HepG2 (cell line): Measurements from ENCODE around the gene RMI2. TPM values are rescaled to one million over a fixed set of nuclear protein-coding genes. Genes with fewer than 3 reads are reported as not detected.

Source experiments
- ATAC-seq: fragments of 200-7000 bp; cut with Tn5 transposase; 3 replicates; pipeline ENCODE4 v1.9.1; 2020; ENCODE audit warnings: mild to moderate bottlenecking, moderate library complexity
- BruUV-seq: library from RNA; stranded (reverse); fragments of 400-500 nt; replicated peaks from 2 replicates; lab custom pipeline; 2021; lab: Mats Ljungman, UMichigan
- CTCF ChIA-PET: fragments of 300-600 bp; formaldehyde crosslinking; extraction: SDS; loops from one replicate; lab custom pipeline; 2021; ENCODE audit warnings: low total read pairs, inconsistent platforms, low intra/inter-chr PET ratio; lab: Yijun Ruan, JAX
- POLR2A ChIA-PET: fragments of 350-600 bp; sonication (Branson Sonifier 250); formaldehyde crosslinking; loops from one replicate; lab custom pipeline; 2020; ENCODE audit warnings: antibody characterized with exemption, inconsistent platforms; lab: Yijun Ruan, JAX
- DNase-seq: peaks from one replicate; pipeline ENCODE4 v3.0.0-alpha.2; 2015; ENCODE audit warnings: low spot score
- FAIRE-seq: peaks from 3 replicates; lab custom pipeline; 2011; peaks lifted over from hg19 to GRCh38; lab: Jason Lieb, UNC
- H2AFZ ChIP-seq: one replicate; pipeline ENCODE4 v1.6.1; 2011; ENCODE audit warnings: low read length, inconsistent platforms
- H3K27ac ChIP-seq: fragments of 300-600 bp; 3 replicates; pipeline ENCODE4 v1.8.0; 2011; ENCODE audit warnings: mixed run types, mild to moderate bottlenecking, mixed read lengths, low read length, inconsistent platforms; ENCODE audit not compliant: insufficient read depth; ENCODE audit errors: extremely low read length
- H3K27me3 ChIP-seq, 2 experiments: fragments of 200-600 bp in 1 of 2; 2 replicates in 1 of 2; 3 replicates in 1 of 2; pipeline versions ENCODE4 v1.6.0 to v1.8.0; 2011; ENCODE audit warnings: low read length in 2 of 2, mild to moderate bottlenecking in 2 of 2, moderate library complexity in 2 of 2, inconsistent platforms in 1 of 2; ENCODE audit not compliant: insufficient read depth in 2 of 2, control insufficient read depth in 1 of 2
- H3K36me3 ChIP-seq, 2 experiments: fragments of 200-600 bp in 1 of 2; replicated peaks in 1 of 2; 2 replicates in 1 of 2; 3 replicates in 1 of 2; pipeline versions ENCODE4 v1.5.1 to v1.8.0; 2011; ENCODE audit warnings: low read length in 2 of 2, inconsistent platforms in 1 of 2; ENCODE audit not compliant: insufficient read depth in 2 of 2, control insufficient read depth in 1 of 2
- H3K4me1 ChIP-seq: 2 replicates; pipeline ENCODE4 v1.5.1; 2012; ENCODE audit warnings: low read length, inconsistent platforms; ENCODE audit not compliant: insufficient read depth
- H3K4me2 ChIP-seq: 2 replicates; pipeline ENCODE4 v1.6.0; 2011; ENCODE audit warnings: low read depth, low read length, inconsistent platforms
- H3K4me3 ChIP-seq, 3 experiments: fragments of 200-600 bp in 1 of 3; sonication (generic), shearing (Covaris generic) in 1 of 3; replicated peaks in 1 of 3; 2 replicates each; pipeline ENCODE4 v1.5.1; 2011 to 2016; ENCODE audit warnings: low read length in 3 of 3, inconsistent platforms in 2 of 3, low read depth in 2 of 3, mild to moderate bottlenecking in 2 of 3, control low read depth in 1 of 3, mixed read lengths in 1 of 3; ENCODE audit not compliant: insufficient read depth in 1 of 3
- H3K79me2 ChIP-seq: one replicate; pipeline ENCODE4 v1.6.1; 2011; ENCODE audit warnings: low read length, inconsistent platforms; ENCODE audit not compliant: insufficient read depth
- H3K9ac ChIP-seq: 2 replicates; pipeline ENCODE4 v1.6.0; 2011; ENCODE audit warnings: mild to moderate bottlenecking, low read depth, low read length, inconsistent platforms; ENCODE audit not compliant: insufficient read depth
- H3K9me3 ChIP-seq: 2 replicates; pipeline ENCODE4 v1.5.1; 2012; ENCODE audit warnings: mild to moderate bottlenecking, low read length
- H4K20me1 ChIP-seq: 2 replicates; pipeline ENCODE4 v1.6.0; 2011; ENCODE audit warnings: inconsistent platforms, mild to moderate bottlenecking, low read length, moderate library complexity; ENCODE audit not compliant: insufficient read depth
- FOXK1 ChIP-seq: sonication (generic); formaldehyde crosslinking; IDR thresholded peaks from 2 replicates; pipeline ENCODE4 v1.4.0; 2020; ENCODE audit warnings: low read depth, missing genetic modification reagents, borderline replicate concordance
- SRY ChIP-seq: sonication (generic); formaldehyde crosslinking; IDR thresholded peaks from 2 replicates; pipeline ENCODE4 v1.8.0; 2022; ENCODE audit warnings: mild to moderate bottlenecking, missing genetic modification reagents
- TCF12 ChIP-seq, 2 experiments: fragments of 450-650 bp in 1 of 2; sonication (generic) in 1 of 2; formaldehyde crosslinking in 1 of 2; IDR thresholded peaks; 2 replicates each; pipeline versions ENCODE4 v1.6.1 to v1.8.0; 2017 to 2022; ENCODE audit warnings: antibody characterized with exemption in 1 of 2, mild to moderate bottlenecking in 1 of 2, missing genetic modification reagents in 1 of 2, moderate library complexity in 1 of 2
- ZBTB38 ChIP-seq: sonication (generic); formaldehyde crosslinking; IDR thresholded peaks from 2 replicates; pipeline ENCODE4 v1.5.1; 2020; ENCODE audit warnings: mild to moderate bottlenecking, missing genetic modification reagents
- ZNF274 ChIP-seq: sonication (generic); formaldehyde crosslinking; IDR thresholded peaks from 2 replicates; pipeline ENCODE4 v1.5.1; 2020; ENCODE audit warnings: mild to moderate bottlenecking, missing genetic modification reagents
- WGBS: methylation state at CpG from one replicate; pipeline ENCODE4 v1.1.6; 2017; ENCODE audit warnings: low lambda C conversion rate; 5-methylcytosine and 5-hydroxymethylcytosine counted together
- in situ Hi-C: cut with HindIII; loops from 2 replicates; pipeline ENCODE4 v1.10.0; 2017; ENCODE audit warnings: low pct_unique_long_range_greater_than_20kb; ENCODE audit not compliant: extremely low pct_ligation_motif_present
- intact Hi-C: fragments of 100-400 bp; cut with micrococcal nuclease; formaldehyde crosslinking; loops from one replicate; pipeline ENCODE4 v1.10.0; 2022; ENCODE audit not compliant: unreplicated experiment
- polyA plus RNA-seq, 8 experiments: library from polyadenylated mRNA; depleted of rRNA in 3 of 8; stranded (reverse) in 7 of 8; unstranded in 1 of 8; fragments of >200 nt; fragmentation: Illumina TruSeq in 4 of 8; extraction: Trizol in 4 of 8; gene quantifications; 2 replicates each; pipeline versions ENCODE4 v1.2.1 to v1.2.3, GENCODE V29; 2011 to 2016; ENCODE audit warnings: low read depth in 4 of 8, missing spikeins in 1 of 8, mixed read lengths in 1 of 8; ENCODE audit not compliant: insufficient read depth in 1 of 8
- total RNA-seq, 5 experiments: library from RNA; depleted of rRNA; stranded (reverse); fragments of >200 nt; fragmentation: Illumina TruSeq; extraction: Trizol; gene quantifications; 2 replicates each; pipeline ENCODE4 v1.2.3, GENCODE V29; 2016; ENCODE audit warnings: low read depth in 1 of 5
- TF ChIP-seq, protein P1 (sequence below): sonication (generic); formaldehyde crosslinking; IDR thresholded peaks from 2 replicates; pipeline ENCODE4 v1.5.0; 2020; ENCODE audit warnings: mild to moderate bottlenecking, missing genetic modification reagents, borderline replicate concordance
- TF ChIP-seq, protein P2 (sequence below): sonication (generic); formaldehyde crosslinking; IDR thresholded peaks from 2 replicates; pipeline ENCODE4 v1.5.0; 2020; ENCODE audit warnings: mild to moderate bottlenecking, missing genetic modification reagents, moderate library complexity
- TF ChIP-seq, protein P3 (sequence below): sonication (generic); formaldehyde crosslinking; IDR thresholded peaks from 2 replicates; pipeline ENCODE4 v1.4.0; 2020; ENCODE audit warnings: low read depth, mild to moderate bottlenecking, missing genetic modification reagents
- TF ChIP-seq, protein P4 (sequence below): sonication (generic); formaldehyde crosslinking; IDR thresholded peaks from 2 replicates; pipeline ENCODE4 v1.5.0; 2020; ENCODE audit warnings: missing genetic modification reagents

The RMI2 gene
- total and polyA plus RNA-seq, 2 of the 13 experiments (the other 11 are each of a cell fraction or from before 2014, with no cell fraction given), result 24.5 to 55.7 TPM

DNA sequence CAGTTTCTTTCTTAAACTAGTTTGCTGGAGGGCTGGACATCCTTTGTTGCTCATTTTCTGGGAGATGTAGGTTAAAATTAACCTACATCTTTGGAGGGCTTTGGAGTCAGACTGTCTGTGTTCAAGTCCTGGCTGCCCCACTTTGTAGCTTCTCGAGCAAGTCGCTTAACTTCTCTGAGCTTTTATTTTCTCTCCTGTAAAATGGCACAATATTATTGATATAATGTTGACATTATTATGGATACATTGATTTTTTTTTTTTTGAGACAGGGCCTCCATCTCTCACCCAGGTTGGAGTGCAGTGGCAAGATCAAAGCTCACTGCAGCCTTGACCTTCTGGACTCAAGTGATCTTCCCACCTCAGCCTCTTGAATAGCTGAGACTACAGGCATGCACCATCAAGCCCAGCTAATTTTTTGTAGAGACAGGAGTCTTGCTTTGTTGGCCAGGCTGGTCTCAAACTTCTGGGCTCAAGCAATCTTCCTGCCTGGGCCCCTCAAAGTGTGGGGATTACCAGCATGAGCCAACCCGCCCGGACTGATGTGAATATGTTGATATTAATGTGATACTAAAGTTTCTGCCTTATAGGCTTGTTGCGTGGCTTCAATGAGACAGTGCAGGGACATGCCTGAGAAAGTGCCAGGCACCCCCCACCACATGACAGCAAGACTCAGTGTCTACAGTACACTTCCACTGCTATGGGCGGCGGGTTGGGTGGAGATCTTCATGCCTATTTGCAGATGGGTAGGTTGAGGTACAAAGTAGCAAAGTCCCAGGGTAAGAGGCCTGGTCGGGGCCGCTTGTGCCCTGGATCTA, 31.6 kb upstream of the RMI2 start (continued):
- peak; percentile 13; the same call in 1 of the 2 replicates for TF ChIP-seq FOXK1 (CRISPR knock-in tag)

DNA sequence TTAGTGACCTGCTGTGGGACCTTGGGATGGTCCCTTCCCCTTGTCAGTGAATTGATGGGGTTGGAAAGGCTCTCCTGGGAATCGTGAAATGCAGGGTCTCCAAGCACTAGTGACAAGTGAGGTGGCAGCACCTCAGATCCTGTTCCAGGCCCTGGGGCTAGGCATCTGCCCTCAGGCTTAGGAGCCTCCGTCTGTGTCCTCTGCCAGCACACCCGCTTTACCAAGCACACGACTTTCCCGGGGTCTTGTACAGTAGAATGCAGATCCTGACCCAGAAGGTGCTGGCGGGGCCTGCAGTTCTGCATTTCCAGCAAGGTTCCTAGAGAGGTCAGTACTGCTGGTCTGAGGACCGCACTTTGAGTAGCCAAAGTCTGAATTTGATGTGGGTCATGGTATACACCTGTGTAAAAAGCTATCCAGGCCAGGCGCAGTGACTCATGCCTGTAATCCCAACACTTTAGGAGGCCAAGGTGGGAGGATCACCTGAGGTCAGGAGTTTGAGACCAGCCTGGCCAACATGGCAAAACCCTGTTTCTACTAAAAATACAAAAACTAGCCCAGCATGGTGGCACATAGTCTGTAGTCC, 30.9 kb upstream of the RMI2 start:
- no peak overlapping the region for H2AFZ ChIP-seq
- intact Hi-C loops (no loop called here), in situ Hi-C loops (no loop called here)
- H3K27me3 ChIP-seq, result no peaks in the 10 kb centered on the region
- WGBS, result 90% methylated on average over 7 of the region's 8 CpGs
- H3K4me1 ChIP-seq, result peaks cover 62% of the 10 kb centered on the region
- H3K4me3 ChIP-seq, result no peak overlapping the region
- no peak overlapping the region for H3K9ac ChIP-seq
- 0 out of 2 replicates have a peak overlapping the region, but pooled peaks have one; percentile 30 for H3K4me2 ChIP-seq
- FAIRE-seq (no peak), ATAC-seq (no peak), DNase-seq (no peak)
- BruUV-seq, result no TSS peak
- H3K27ac ChIP-seq, result peak overlapping the region; percentile 88
- no peaks in the 10 kb centered on the region for H3K36me3 ChIP-seq
- ChIA-PET CTCF (no interaction called here), POLR2A (interaction anchor here (1.1 to 7.4 kb wide), 4 partner anchors 16 to 73 kb away, joined by 3 to 234 read pairs (median 49); partner anchors contain the start of genes PRM2 and SOCS1)
- no peaks in the 10 kb centered on the region for H3K79me2 ChIP-seq
- H3K9me3 ChIP-seq, result no peaks in the 10 kb centered on the region
- H4K20me1 ChIP-seq, result no peaks in the 10 kb centered on the region
- TF ChIP-seq ZBTB38 (CRISPR knock-in tag) (peak; percentile 78; the same call in 1 of the 2 replicates), ZNF274 (no peak), TCF12 (IDR thresholded peaks at IDR 0.05) (no peak), TCF12 (CRISPR knock-in tag; IDR thresholded peaks at IDR 0.05) (no peak), SRY (CRISPR knock-in tag) (0 out of 2 replicates have a peak, but pooled peaks have one; percentile 49)
- TF ChIP-seq, protein P1, sequence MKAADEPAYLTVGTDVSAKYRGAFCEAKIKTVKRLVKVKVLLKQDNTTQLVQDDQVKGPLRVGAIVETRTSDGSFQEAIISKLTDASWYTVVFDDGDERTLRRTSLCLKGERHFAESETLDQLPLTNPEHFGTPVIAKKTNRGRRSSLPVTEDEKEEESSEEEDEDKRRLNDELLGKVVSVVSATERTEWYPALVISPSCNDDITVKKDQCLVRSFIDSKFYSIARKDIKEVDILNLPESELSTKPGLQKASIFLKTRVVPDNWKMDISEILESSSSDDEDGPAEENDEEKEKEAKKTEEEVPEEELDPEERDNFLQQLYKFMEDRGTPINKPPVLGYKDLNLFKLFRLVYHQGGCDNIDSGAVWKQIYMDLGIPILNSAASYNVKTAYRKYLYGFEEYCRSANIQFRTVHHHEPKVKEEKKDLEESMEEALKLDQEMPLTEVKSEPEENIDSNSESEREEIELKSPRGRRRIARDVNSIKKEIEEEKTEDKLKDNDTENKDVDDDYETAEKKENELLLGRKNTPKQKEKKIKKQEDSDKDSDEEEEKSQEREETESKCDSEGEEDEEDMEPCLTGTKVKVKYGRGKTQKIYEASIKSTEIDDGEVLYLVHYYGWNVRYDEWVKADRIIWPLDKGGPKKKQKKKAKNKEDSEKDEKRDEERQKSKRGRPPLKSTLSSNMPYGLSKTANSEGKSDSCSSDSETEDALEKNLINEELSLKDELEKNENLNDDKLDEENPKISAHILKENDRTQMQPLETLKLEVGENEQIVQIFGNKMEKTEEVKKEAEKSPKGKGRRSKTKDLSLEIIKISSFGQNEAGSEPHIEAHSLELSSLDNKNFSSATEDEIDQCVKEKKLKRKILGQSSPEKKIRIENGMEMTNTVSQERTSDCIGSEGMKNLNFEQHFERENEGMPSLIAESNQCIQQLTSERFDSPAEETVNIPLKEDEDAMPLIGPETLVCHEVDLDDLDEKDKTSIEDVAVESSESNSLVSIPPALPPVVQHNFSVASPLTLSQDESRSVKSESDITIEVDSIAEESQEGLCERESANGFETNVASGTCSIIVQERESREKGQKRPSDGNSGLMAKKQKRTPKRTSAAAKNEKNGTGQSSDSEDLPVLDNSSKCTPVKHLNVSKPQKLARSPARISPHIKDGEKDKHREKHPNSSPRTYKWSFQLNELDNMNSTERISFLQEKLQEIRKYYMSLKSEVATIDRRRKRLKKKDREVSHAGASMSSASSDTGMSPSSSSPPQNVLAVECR (CRISPR knock-in tag), result peak; percentile 3; the same call in 1 of the 2 replicates
- TF ChIP-seq, protein P2, sequence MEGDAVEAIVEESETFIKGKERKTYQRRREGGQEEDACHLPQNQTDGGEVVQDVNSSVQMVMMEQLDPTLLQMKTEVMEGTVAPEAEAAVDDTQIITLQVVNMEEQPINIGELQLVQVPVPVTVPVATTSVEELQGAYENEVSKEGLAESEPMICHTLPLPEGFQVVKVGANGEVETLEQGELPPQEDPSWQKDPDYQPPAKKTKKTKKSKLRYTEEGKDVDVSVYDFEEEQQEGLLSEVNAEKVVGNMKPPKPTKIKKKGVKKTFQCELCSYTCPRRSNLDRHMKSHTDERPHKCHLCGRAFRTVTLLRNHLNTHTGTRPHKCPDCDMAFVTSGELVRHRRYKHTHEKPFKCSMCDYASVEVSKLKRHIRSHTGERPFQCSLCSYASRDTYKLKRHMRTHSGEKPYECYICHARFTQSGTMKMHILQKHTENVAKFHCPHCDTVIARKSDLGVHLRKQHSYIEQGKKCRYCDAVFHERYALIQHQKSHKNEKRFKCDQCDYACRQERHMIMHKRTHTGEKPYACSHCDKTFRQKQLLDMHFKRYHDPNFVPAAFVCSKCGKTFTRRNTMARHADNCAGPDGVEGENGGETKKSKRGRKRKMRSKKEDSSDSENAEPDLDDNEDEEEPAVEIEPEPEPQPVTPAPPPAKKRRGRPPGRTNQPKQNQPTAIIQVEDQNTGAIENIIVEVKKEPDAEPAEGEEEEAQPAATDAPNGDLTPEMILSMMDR (CRISPR knock-in tag), result peak; percentile 22; the same call in 1 of the 2 replicates
- TF ChIP-seq, protein P3, sequence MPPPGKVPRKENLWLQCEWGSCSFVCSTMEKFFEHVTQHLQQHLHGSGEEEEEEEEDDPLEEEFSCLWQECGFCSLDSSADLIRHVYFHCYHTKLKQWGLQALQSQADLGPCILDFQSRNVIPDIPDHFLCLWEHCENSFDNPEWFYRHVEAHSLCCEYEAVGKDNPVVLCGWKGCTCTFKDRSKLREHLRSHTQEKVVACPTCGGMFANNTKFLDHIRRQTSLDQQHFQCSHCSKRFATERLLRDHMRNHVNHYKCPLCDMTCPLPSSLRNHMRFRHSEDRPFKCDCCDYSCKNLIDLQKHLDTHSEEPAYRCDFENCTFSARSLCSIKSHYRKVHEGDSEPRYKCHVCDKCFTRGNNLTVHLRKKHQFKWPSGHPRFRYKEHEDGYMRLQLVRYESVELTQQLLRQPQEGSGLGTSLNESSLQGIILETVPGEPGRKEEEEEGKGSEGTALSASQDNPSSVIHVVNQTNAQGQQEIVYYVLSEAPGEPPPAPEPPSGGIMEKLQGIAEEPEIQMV, result 0 out of 2 replicates have a peak, but pooled peaks have one; percentile 16
- TF ChIP-seq, protein P4, sequence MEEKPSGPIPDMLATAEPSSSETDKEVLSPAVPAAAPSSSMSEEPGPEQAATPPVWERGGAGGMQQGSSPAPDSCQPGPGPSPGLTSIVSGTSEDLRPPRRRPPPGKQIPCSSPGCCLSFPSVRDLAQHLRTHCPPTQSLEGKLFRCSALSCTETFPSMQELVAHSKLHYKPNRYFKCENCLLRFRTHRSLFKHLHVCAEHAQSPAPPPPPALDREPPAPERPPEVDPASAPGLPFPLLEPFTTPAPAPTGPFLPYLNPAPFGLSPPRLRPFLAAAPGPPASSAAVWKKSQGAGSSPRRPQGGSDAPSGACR (CRISPR knock-in tag), result no peak
